Heart left ventricle (tissue), 13 donors: ENCODE results near the gene UBE2E2.

Experiments
- CTCF ChIP-seq, 12 donors: fragments of 200-600 bp; sonication (generic) in 4 of 12; IDR thresholded peaks; one replicate each; pipeline versions ENCODE4 v1.5.0 to v1.8.0; 2018 to 2022; ENCODE audit warnings: antibody characterized with exemption in 12 of 12, mild to moderate bottlenecking in 5 of 12
- POLR2A ChIP-seq, 2 donors: fragments of 450-650 bp; IDR thresholded peaks; one replicate each; pipeline ENCODE4 v1.6.1; 2017; ENCODE audit warnings: antibody characterized with exemption in 2 of 2, mild to moderate bottlenecking in 2 of 2, moderate library complexity in 2 of 2
- donor health status: ischemic (EF 13 %, LVEDD 7.1; RV severe dilation, severe dysfunction).
- donor health status: DM: no; HTN: yes; CAD: no.
- donor health status: DM: no; HTN: no; CAD: no.
- donor health status: ischemic (EF 25% LVEDD 6.9; RV normal size, moderate dysfunction).
- donor health status: ischemic (EF 25% LVEDD 5.7; RV mildly dilated, moderate dysfunction).
- donor health status: ischemic (EF 35%, LVEDD 5.7; RV mildly dilated, moderate dysfunction).
- donor health status: nonischemic (EF 11% LVEDD 7.7; RV severe dilation, severe dysfunction).
- donor health status: DM: yes; HTN: yes; CAD: no.
- donor health status: PGD.
- donor health status: ischemic (EF 29% LVEDD 5.4; RV normal size, mild dysfunction).
- donor health status: nonischemic (EF 23%, LVEDD 6.1; RV moderate dilation, normal function).

- TF ChIP-seq CTCF (IDR thresholded peaks at IDR 0.05) (no peak), POLR2A (IDR thresholded peaks at IDR 0.05) (no peak)
Measured at GRCh38 chr3:23402728-23403492, 199.8 kb downstream of the UBE2E2 start.
